Measurements from ENCODE around the gene SSTR4.
"Not testable (repeated sequence)": the region's sequence is repeated elsewhere in the genome, so short reads cannot be mapped to it uniquely, and the experiment has no call there.

The SSTR4 gene, protein sequence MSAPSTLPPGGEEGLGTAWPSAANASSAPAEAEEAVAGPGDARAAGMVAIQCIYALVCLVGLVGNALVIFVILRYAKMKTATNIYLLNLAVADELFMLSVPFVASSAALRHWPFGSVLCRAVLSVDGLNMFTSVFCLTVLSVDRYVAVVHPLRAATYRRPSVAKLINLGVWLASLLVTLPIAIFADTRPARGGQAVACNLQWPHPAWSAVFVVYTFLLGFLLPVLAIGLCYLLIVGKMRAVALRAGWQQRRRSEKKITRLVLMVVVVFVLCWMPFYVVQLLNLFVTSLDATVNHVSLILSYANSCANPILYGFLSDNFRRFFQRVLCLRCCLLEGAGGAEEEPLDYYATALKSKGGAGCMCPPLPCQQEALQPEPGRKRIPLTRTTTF

DNA sequence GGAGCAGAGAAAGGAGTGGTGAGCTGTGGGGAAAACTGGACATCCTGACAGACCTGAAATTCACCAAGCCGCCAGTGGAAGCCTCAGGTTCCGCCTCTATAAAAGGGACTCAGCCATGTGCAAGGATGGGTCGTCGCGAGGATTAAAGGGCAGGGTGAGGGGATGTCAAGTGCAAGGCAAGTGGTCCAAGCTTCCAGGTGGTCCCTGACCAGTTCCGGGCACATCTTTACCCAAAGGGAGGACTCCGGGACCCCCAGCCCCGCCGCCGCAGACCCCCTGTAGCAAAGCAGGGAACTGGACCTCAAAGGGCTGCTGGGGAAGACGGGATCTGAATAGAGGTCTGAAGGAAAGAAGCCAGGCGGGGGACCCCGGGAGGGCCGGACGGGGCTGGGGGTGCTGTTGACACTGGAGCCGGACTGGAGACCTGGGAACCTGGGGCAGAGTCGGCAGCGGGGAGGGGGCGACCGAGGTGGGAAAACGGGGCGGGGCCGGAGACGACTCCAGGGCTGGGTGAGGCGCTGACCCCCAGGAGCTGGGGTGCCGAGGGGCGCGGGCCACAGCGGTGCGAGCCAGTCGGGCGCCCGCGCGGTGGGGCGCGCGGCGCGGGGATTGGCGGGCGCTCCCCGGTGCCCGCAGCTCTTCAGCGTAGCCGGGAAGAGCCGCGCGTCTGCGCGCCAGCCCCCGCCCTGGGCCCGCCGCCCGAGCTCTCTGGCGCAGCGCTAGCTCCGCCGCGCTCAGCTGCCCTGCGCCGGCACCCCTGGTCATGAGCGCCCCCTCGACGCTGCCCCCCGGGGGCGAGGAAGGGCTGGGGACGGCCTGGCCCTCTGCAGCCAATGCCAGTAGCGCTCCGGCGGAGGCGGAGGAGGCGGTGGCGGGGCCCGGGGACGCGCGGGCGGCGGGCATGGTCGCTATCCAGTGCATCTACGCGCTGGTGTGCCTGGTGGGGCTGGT lies at the start of gene SSTR4:
TSS of gene SSTR4 (plus strand) at position 592 of the 951 bp plus-strand sequence. CDS start at position 764, 172 bp downstream.
- no peak for DNase-seq (ENCODE audit: low read depth in 2 of 2)

- DNase-seq (ENCODE audit: low read depth in 2 of 2): no peak
Measured at GRCh38 chr20:22986601-22987000, 48.5 kb upstream of the SSTR4 start.

DNA sequence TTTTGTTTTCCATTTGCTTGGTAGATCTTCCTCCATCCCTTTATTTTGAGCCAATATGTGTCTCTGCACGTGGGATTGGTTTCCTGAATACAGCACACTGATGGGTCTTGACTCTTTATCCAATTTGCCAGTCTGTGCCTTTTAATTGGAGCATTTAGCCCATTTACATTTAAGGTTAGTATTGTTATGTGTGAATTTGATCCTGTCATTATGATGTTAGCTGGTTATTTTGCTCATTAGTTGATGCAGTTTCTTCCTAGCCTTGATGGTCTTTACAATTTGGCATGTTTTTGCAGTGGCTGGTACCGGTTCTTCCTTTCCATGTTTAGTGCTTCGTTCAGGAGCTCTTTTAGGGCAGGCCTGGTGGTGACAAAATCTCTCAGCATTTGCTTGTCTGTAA lies 43.7 kb upstream of the SSTR4 start:
- DNase-seq (ENCODE audit: low read depth in 2 of 2): not testable (repeated sequence)

GRCh38 chr20:22993823-22994222 lies 41.3 kb upstream of the SSTR4 start:
- DNase-seq (ENCODE audit: low read depth in 2 of 2): no peak

DNA sequence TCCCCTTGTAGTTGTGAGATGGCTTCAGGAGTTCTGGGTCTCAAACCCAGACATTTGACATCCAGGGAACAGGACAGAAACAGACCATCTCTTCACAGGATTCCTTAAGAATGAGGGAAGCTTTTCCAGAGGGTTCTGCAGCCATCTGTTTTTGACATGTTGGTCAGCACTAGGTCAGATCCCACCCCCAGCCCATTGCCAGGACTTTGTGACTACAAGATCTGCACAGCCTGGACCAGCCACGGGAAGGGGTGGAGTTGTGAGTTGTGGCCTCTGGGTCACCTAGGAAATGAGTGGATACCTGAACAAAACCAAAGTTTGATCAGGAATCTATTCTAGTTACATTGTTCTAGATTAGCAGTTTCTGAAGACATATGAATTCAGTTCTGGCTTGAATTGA lies 39.2 kb upstream of the SSTR4 start:
- no peak for DNase-seq (ENCODE audit: low read depth in 2 of 2)

DNA sequence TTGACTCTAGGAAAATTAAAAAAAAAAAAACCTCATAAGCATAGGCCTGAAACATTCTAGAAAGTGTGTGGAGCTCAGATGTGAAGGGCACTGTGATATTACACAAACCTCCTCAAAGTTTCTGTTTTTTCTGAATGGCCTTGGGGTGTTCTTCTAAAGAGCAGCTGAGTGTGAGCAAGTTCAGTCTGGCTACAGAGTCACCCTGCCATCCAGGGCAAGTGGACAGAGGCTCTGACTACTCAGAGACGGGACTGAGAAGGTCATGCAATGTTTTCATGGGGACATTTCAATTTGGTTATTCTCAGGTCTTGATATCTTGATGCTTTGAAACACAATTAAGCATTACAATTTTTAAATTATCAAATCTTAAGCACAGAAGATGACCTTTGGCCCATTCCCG lies 36.6 kb upstream of the SSTR4 start:
- no peak for DNase-seq (ENCODE audit: low read depth in 2 of 2)

GRCh38 chr20:22999756-23000155 lies 35.4 kb upstream of the SSTR4 start:
- DNase-seq (ENCODE audit: low read depth in 2 of 2): no peak

- no peak for DNase-seq (ENCODE audit: low read depth in 2 of 2)
Measured at GRCh38 chr20:23000232-23000947, 34.7 kb upstream of the SSTR4 start.

DNA sequence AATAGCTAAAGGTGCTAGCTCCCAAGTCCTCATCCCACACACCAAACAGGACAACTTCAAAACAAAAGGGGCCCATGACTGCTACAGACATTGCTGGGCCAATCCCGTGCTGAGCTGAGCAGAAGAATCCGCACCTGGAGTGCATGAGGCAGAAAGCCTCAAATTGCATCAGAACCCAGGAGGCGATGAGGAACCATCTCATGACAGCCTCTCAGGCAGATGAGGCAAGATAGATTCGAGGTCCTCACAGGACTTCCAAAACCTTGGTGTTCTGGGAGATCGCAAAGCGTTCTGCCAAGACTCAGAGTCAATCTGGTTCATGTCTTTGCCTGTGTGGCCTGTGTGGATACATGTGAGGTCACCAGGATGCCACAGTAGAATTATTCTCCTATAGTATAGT lies 32.8 kb upstream of the SSTR4 start:
- DNase-seq (ENCODE audit: low read depth in 2 of 2): no peak

GRCh38 chr20:23003077-23003635 lies 32.0 kb upstream of the SSTR4 start:
- no peak for DNase-seq (ENCODE audit: low read depth in 2 of 2)

GRCh38 chr20:23003881-23004460 lies 31.1 kb upstream of the SSTR4 start:
- no peak for DNase-seq (ENCODE audit: low read depth in 2 of 2)

- no peak for DNase-seq (ENCODE audit: low read depth in 2 of 2)
Measured at GRCh38 chr20:23005776-23006175, 29.3 kb upstream of the SSTR4 start.

DNA sequence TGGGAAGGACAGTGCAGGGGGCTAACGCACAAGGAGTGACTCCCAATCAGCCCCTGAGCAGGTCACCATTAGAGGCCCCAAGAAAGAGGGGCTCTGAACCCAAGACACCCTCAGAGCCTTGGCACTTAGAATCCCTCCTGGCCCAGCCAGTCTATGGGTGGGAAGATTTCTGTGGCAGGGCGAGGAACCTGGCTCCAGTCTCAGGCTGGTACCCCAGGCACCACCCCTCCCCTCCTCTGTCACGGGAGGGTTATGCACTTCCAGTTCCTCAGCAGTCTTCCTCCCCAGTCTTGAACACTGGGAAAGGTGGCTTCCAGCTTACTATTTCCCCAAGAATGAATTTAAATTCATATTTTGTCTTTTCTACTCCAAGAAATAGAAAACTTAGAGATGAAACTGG lies 27.6 kb upstream of the SSTR4 start:
- no peak for DNase-seq (ENCODE audit: low read depth in 2 of 2)

DNA sequence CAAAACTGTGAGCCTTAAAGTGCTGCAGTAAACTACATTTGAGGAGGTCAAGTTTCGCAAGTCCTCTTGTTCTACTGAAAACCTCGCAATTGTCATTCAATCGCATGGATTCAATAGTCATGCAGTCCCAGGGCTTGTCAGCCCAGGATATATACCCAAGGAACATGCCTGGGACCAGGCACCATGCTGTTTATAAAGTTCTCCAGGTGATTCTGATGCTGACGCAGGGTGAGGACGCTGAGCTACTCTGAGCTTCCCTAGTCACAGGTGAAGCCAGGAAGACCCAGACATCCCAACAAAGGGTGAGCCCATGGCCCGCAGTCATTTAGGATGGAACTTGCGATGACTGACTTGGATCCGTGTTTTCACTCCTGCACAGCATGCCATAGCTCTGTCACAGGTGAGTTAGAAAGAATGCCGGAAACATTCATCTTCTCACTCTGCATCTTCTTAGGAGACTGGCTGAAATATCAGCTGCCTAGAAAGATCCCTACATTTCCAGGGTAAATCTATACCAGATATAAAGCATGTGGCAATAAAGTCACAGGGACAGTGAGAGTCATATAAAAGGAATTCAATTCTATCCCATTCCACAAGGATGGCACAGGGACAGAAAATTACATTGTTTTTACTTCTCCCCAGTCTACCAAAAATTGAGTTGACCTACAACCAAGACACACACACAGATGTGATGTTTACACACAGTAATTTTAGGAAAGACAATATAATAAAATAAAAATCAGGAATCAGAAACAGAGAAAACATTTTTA lies 27.0 kb upstream of the SSTR4 start:
- DNase-seq (ENCODE audit: low read depth in 2 of 2): no peak

GRCh38 chr20:23008667-23009066 lies 26.4 kb upstream of the SSTR4 start:
- DNase-seq (ENCODE audit: low read depth in 2 of 2): no peak

- no peak for DNase-seq (ENCODE audit: low read depth in 2 of 2)
Measured at GRCh38 chr20:23009636-23010035, 25.5 kb upstream of the SSTR4 start.

DNA sequence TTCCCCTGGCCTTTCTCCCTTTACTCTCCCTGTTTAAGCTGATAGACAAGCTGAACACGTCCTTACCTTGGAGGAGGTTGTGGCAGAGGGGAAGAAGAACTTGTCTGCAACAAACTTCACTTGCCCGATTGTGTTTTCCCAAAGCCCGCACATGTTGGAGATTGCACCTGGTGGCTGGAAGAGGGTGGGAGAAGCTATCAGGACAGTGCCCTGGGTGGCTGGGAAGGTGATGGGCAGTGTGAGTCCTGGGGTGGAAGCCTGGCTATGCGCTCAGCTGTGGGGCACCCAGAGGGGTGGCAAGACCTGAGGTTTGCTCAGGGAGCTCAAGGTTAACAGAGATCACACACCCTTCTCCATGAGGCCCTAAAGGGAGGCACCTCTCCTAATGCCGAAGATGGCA lies 25.0 kb upstream of the SSTR4 start:
- no peak for DNase-seq (ENCODE audit: low read depth in 2 of 2)

- no peak for DNase-seq (ENCODE audit: low read depth in 2 of 2)
Measured at GRCh38 chr20:23011008-23011721, 23.9 kb upstream of the SSTR4 start.

- DNase-seq (ENCODE audit: low read depth in 2 of 2): no peak
Measured at GRCh38 chr20:23013429-23013828, 21.7 kb upstream of the SSTR4 start.

DNA sequence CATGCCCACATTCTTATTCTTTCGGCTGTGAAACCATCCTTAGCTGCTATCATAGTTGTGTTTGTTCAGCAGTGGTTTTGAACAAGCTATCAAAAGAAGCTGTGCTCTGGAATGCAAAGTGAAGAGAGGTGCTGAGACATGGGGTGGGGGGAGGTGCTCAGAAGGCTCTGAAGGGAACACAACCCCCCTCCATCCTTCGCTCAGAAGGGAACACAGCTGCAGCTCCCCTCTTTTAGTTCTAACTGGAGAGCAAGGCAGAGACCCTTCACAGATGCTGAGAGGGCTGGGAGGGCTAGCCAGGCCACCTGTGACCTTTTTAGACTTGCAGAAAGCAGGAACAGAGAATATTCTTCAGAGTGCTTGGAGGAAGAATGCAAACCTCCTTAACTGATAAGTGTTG lies 17.6 kb upstream of the SSTR4 start:
- no peak for DNase-seq (ENCODE audit: low read depth in 2 of 2)

Data from stimulated activated CD4-positive, alpha-beta T cell treated with anti-CD3 and anti-CD28 coated beads, Interleukin-15, amount 100 ng/mL, for 48 hours (primary cell).